Retinal pigment epithelial cell (primary cell): Measurements from ENCODE around the gene NLRP5.

ENCODE experiments used
- DNase-seq: peaks from one replicate; pipeline ENCODE4 v3.0.0-alpha.2; 2010; ENCODE audit warnings: low read depth
- H3K4me3 ChIP-seq: 2 replicates; pipeline ENCODE4 v1.5.1; 2011; ENCODE audit warnings: mild to moderate bottlenecking, low read length, control low read depth, moderate library complexity
- CTCF ChIP-seq: conservative IDR thresholded peaks from 2 replicates; pipeline ENCODE4 v1.5.1; 2011; ENCODE audit warnings: low read depth, low read length, control low read depth, inconsistent platforms

Gene NLRP5

GRCh38 chr19:55959996-55960675 is 26.4 kb upstream of the NLRP5 start:
- no peak for TF ChIP-seq CTCF
- no peak for DNase-seq

GRCh38 chr19:55962186-55962585 is 24.4 kb upstream of the NLRP5 start:
- no peak for DNase-seq
- H3K4me3 ChIP-seq = no peak overlapping the region
- no peak for TF ChIP-seq CTCF

More at GRCh38 chr19:55959996-55960675, 26.4 kb upstream of the NLRP5 start:
- H3K4me3 ChIP-seq = no peak overlapping the region

GRCh38 chr19:55973982-55974381 is 12.6 kb upstream of the NLRP5 start:
- DNase-seq = no peak
- no peak for TF ChIP-seq CTCF
- H3K4me3 ChIP-seq = no peak overlapping the region

GRCh38 chr19:55980415-55980814 is 6.2 kb upstream of the NLRP5 start:
- no peak for DNase-seq
- no peak overlapping the region for H3K4me3 ChIP-seq
- TF ChIP-seq CTCF = no peak

- H3K4me3 ChIP-seq = no peak overlapping the region
- DNase-seq = no peak
- TF ChIP-seq CTCF = no peak
These were observed 1.3 kb upstream of the NLRP5 start for GRCh38 chr19:55985254-55985653.

GRCh38 chr19:55990831-55991230 is 4.3 kb downstream of the NLRP5 start:
- H3K4me3 ChIP-seq = no peak overlapping the region
- TF ChIP-seq CTCF = no peak

GRCh38 chr19:55993492-55993891 is 6.9 kb downstream of the NLRP5 start:
- no peak for DNase-seq
- no peak for TF ChIP-seq CTCF
- H3K4me3 ChIP-seq = no peak overlapping the region

More at GRCh38 chr19:55990831-55991230, 4.3 kb downstream of the NLRP5 start:
- no peak for DNase-seq
